ENCODE measurements around the gene IQCE. TPM values are rescaled to one million over a fixed set of nuclear protein-coding genes. Genes with fewer than 3 reads are reported as not detected.

The IQCE gene
- total RNA-seq, 1 experiment from 2014 or later = 23.1 TPM

GRCh38 chr7:2614631-2615330 lies 56.0 kb downstream of the IQCE start:
- DNase-seq (ENCODE audit: low spot score) = no peak

- no peak for DNase-seq (ENCODE audit: low spot score)
These were observed 57.9 kb downstream of the IQCE start for GRCh38 chr7:2616387-2617324.

GRCh38 chr7:2617325-2617905 lies 58.6 kb downstream of the IQCE start:
- DNase-seq (ENCODE audit: low spot score) = peak; percentile 41

GRCh38 chr7:2619116-2619515 lies 60.3 kb downstream of the IQCE start:
- no peak for DNase-seq (ENCODE audit: low spot score)

GRCh38 chr7:2621061-2621828 lies 62.5 kb downstream of the IQCE start:
- no peak for DNase-seq (ENCODE audit: low spot score)

- DNase-seq (ENCODE audit: low spot score) = no peak
These were observed 63.3 kb downstream of the IQCE start for GRCh38 chr7:2621948-2622640.

- peak; percentile 34 for DNase-seq (ENCODE audit: low spot score)
These were observed 64.3 kb downstream of the IQCE start for GRCh38 chr7:2622869-2623697.

GRCh38 chr7:2623698-2624014 lies 64.9 kb downstream of the IQCE start:
- no peak for DNase-seq (ENCODE audit: low spot score)

GRCh38 chr7:2624293-2624886 lies 65.6 kb downstream of the IQCE start:
- DNase-seq (ENCODE audit: low spot score) = no peak

- no peak for DNase-seq (ENCODE audit: low spot score)
These were observed 67.8 kb downstream of the IQCE start for GRCh38 chr7:2626498-2627117.

- peak; percentile 54 for DNase-seq (ENCODE audit: low spot score)
These were observed 68.7 kb downstream of the IQCE start for GRCh38 chr7:2627258-2628129.

- peak; percentile 87 for DNase-seq (ENCODE audit: low spot score)
These were observed 69.3 kb downstream of the IQCE start for GRCh38 chr7:2628130-2628482.

- DNase-seq (ENCODE audit: low spot score) = no peak
These were observed 70.1 kb downstream of the IQCE start for GRCh38 chr7:2628891-2629290.

- peak; percentile 85 for DNase-seq (ENCODE audit: low spot score)
These were observed 71.2 kb downstream of the IQCE start for GRCh38 chr7:2629746-2630681.

GRCh38 chr7:2631946-2632732 lies 73.4 kb downstream of the IQCE start, which contains the start of gene TTYH3:
TTYH3 (plus strand) TSS chr7:2631986; CDS start chr7:2632156, 170 bp downstream.
- no peak for DNase-seq (ENCODE audit: low spot score)

Measured in HT-29 (cell line).